Measurements from ENCODE around the gene SLC6A20.
A peak's percentile ranks its signal among the peaks of the same experiment; 100 is the strongest.

The SLC6A20 gene

DNA sequence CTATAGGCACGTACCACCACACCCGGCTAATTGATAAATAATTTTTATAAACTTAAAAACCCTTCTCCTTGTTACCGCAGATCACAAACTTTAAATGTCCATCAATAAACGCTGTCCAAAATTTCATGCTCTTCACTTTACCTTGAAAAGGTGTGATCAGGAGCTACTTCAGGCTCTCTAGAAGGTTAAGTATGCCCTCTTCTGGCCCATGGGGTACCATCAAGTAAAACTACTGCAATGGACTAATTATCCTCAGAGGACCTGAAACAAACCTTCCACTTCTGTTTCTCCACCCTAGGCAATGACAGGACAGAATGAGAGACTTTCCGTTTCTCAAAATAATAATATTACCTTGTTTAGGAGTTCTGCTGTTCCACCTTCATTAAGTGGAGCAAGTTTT is 36.4 kb upstream of the SLC6A20 start:
- H3K4me3 ChIP-seq (ENCODE audit: low read length) = no peak overlapping the region
- TF ChIP-seq, protein P1, sequence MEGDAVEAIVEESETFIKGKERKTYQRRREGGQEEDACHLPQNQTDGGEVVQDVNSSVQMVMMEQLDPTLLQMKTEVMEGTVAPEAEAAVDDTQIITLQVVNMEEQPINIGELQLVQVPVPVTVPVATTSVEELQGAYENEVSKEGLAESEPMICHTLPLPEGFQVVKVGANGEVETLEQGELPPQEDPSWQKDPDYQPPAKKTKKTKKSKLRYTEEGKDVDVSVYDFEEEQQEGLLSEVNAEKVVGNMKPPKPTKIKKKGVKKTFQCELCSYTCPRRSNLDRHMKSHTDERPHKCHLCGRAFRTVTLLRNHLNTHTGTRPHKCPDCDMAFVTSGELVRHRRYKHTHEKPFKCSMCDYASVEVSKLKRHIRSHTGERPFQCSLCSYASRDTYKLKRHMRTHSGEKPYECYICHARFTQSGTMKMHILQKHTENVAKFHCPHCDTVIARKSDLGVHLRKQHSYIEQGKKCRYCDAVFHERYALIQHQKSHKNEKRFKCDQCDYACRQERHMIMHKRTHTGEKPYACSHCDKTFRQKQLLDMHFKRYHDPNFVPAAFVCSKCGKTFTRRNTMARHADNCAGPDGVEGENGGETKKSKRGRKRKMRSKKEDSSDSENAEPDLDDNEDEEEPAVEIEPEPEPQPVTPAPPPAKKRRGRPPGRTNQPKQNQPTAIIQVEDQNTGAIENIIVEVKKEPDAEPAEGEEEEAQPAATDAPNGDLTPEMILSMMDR (IDR thresholded peaks at IDR 0.05; ENCODE audit: insufficient read depth, low read depth, low read length, missing control alignments) = peak; percentile 65
- peak; percentile 71 for DNase-seq (ENCODE audit: low read depth)

DNA sequence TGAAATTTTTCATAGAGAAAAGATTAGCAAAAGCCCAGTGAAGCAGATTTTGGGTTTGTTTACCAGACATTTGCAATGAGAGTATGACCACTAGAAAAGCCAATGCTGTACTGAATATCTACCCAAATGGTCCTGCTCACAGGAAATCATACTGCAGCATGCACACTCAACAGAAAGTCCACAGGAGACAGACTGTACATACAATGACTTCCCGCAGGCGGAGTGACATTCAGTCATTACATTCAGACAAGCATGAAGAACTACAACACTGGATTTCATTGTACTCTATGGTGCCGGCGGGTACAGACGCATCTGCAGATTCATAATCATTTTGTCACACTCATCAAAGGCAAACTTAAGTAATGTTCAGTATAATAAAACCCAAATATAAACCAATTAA is 33.8 kb upstream of the SLC6A20 start:
- no peak for DNase-seq (ENCODE audit: low read depth)
- TF ChIP-seq, protein P1 (IDR thresholded peaks at IDR 0.05; ENCODE audit: insufficient read depth, low read depth, low read length, missing control alignments) = no peak

DNA sequence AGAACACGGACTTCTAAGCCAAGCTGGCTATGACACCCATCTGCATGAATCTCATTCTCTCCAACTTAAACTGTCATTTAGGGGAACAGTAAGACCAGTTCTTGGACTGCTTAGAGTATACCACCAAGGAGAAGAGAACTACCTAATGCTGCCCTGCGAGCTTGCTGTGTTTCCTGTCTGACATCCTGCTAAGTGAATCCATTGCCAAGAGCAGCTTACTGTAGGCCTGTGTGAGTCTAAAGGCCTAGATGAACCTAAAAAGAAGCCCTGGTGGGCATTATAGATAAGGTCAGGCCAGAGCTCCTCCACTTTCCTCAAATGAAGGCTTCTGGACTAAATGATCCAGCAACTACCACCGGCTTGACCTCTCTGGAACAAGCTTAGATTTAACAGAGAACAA is 30.6 kb upstream of the SLC6A20 start:
- no peak overlapping the region for H3K4me3 ChIP-seq (ENCODE audit: low read length)
- TF ChIP-seq, protein P1 (IDR thresholded peaks at IDR 0.05; ENCODE audit: insufficient read depth, low read depth, low read length, missing control alignments) = no peak
- no peak for DNase-seq (ENCODE audit: low read depth)

More for the DNA sequence above, 33.8 kb upstream of the SLC6A20 start:
- no peak overlapping the region for H3K4me3 ChIP-seq (ENCODE audit: low read length)

DNA sequence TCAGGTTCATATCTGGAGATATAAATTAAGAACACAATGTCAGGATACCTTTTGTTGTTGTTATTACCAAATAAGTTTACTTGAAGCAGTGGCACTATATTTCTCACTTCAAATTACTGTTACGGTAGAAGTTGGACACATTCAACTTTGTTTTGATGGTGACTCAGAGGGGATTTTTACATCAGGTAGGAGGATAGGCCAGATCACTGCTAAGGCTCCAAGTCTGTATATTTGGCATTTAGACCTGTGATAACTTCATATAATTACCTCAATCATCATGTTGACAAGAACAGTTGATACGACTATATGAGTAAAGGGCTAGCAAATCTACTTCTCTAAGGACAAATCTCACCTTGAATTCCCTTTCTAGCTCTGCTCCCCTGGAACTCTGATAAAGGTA is 30.0 kb upstream of the SLC6A20 start:
- DNase-seq (ENCODE audit: low read depth) = peak; percentile 37

DNA sequence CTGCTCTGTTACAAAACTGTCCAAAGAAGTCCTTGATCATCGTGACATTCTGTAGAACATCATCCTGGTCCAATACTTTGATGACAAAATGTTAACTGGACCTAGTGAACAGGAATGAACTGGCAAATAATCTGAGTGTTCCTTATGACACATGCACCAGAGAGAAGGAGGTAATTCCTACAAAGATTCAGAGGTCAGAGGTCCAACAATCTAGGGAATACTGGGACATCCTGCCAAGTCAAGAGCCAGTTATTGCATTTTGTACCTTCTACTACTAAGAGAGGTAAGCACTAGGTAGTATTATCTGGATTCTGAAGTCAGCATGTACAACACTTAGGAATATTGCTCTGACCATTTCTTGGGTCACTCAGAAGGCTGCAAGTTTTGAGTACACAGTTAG is 24.8 kb upstream of the SLC6A20 start:
- DNase-seq (ENCODE audit: low read depth) = no peak
- no peak overlapping the region for H3K4me3 ChIP-seq (ENCODE audit: low read length)
- TF ChIP-seq, protein P1 (IDR thresholded peaks at IDR 0.05; ENCODE audit: insufficient read depth, low read depth, low read length, missing control alignments) = no peak

More for the DNA sequence above, 30.0 kb upstream of the SLC6A20 start:
- TF ChIP-seq, protein P1 (IDR thresholded peaks at IDR 0.05; ENCODE audit: insufficient read depth, low read depth, low read length, missing control alignments) = no peak
- no peak overlapping the region for H3K4me3 ChIP-seq (ENCODE audit: low read length)

DNA sequence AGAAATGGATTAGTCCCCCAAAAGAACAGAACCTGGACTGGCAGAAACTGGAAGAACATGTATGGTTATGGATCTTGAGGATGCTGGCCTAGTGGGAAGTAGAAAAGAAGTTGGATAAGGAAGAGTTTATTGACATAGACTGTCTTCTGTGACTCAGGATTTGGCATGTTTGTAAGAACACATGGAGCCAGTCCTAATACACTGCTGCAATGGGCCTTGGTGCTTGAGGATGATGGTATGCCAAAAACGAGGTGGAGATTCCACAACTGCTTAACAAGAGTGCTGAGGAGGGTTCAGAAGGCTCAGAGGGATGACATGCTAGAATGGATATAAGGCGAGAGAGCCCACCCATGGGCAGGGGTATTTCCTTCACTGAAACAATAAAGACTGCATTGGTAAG is 23.2 kb upstream of the SLC6A20 start:
- TF ChIP-seq, protein P1 (IDR thresholded peaks at IDR 0.05; ENCODE audit: insufficient read depth, low read depth, low read length, missing control alignments) = no peak
- no peak overlapping the region for H3K4me3 ChIP-seq (ENCODE audit: low read length)
- peak; percentile 44 for DNase-seq (ENCODE audit: low read depth)

DNA sequence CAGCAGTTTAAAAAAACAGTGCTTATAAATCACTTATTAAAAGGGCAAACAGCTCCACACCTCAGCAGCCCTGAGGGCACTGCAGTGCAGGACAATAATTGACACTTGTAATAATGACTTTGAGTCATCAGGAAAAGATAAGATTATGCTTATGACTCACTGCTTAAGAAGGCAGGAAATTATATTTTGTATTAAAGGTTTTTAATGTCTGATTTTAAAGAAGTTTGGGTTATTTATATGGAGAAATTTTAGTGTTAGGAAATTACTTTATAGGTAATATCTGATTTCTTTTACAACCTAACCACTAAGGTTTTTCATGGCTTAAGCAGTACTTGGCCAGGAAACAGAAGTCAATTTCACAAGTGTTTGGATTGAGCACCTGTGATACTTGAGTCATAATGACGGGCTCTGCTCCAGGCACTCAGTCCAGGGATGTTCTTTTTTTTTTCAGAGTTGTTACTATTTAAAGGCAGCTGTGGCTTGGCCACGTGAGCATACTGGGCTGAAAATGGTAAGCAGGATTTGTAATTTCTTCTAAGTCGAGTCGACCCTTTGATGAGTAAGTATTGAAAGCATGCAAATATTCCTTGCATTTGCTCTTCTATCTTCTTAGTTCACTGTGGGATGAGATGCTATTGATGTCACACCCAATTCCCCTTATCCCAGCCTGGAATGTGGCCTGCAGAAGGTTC is 21.6 kb upstream of the SLC6A20 start:
- DNase-seq (ENCODE audit: low read depth) = peak; percentile 98
- H3K4me3 ChIP-seq (ENCODE audit: low read length) = no peak overlapping the region
- TF ChIP-seq, protein P1 (IDR thresholded peaks at IDR 0.05; ENCODE audit: insufficient read depth, low read depth, low read length, missing control alignments) = no peak
